GM18517 (cell line): ENCODE measurements around the gene DDX47.
"Not testable (repeated sequence)": the region's sequence is repeated elsewhere in the genome, so short reads cannot be mapped to it uniquely, and the experiment has no call there.

Experiments used
- ATAC-seq: cut with Tn5 transposase; IDR thresholded peaks from one replicate; pipeline ENCODE4 v1.9.1; 2021; ENCODE audit warnings: mild to moderate bottlenecking, moderate library complexity; ENCODE audit not compliant: unreplicated experiment

Gene DDX47

DNA sequence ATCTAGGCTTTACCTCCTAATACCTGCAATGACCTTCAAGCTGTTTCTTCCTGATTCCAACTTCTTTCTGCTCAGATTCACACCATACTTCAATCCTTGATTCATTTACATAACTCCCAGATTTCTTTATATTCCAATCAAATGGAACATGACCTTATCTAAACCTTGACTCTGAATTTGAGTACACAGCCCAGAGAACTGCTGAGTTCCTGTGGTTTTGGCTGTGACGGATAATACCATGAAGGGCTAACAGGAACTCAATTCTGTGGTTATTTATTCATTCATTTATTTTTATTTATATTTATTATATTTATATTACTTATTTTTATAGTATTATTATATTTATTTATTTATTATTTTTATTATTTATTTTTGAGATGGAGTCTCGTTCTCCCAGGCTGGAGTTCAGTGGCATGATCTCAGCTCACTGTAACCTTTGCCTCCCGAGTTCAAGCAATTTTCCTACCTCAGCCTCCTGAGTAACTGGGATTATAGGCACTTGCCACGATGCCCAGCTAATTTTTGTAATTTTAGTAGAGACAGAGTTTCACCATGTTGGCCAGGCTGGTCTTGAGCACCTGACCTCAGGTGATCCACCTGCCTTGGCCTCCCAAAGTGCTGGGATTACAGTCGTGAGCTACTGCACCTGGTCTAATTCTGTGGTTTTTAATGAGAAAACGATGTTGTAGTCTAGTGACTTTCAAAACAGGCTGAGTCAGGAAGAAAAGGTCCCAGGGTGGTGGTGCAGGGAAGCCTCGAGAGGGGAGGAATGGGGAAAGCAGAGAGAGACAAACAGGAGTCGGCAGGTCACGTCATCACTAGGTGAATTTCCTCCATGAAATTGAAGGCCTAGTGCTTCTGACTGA is 16.0 kb upstream of the DDX47 start:
- ATAC-seq, result no peak

- ATAC-seq, result no peak
Measured at GRCh38 chr12:12797794-12798152, 15.4 kb upstream of the DDX47 start.

GRCh38 chr12:12798480-12798879 is 14.7 kb upstream of the DDX47 start:
- no peak for ATAC-seq

- ATAC-seq, result no peak
Measured at GRCh38 chr12:12799163-12799920, 13.8 kb upstream of the DDX47 start.

- ATAC-seq, result no peak
Measured at GRCh38 chr12:12800406-12801180, 12.6 kb upstream of the DDX47 start.

DNA sequence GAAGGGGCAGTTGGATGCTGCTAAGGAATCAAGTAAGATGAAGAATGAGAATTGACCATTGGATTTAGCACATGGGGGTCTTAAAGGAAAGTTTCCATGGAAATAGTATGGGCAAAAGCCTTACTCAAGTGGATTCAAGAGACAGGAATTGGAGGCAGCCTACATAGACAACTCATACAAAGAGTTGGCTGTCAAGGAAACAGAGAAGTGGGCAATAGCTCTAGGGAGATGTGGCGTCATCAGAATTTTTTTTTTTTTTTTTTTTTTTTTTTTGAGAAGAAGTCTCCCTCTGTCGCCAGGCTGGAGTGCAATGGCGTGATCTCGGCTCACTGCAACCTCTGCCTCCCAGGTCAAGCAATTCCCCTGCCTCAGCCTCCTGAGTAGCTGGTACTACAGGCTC is 11.5 kb upstream of the DDX47 start:
- ATAC-seq, result not testable (repeated sequence)

DNA sequence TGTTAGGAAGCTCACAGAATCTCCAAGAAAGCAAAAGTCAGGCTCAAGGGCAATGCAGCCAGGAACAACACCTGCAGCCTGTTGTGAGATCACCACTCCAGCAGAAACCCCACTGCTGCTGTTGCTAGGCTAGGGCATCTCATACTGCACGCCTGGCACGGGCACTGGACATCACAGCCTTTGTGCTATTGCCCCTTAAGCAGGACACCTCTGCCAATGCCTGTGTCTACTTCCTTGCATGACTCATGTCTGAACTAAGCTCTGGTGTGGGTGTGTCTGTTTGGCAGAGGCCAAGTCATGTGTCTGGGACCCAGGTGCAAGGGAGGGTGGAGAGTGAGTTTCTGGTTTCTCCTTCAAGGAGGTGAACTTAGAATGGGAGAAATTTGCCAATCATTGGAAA is 10.0 kb upstream of the DDX47 start:
- peak; percentile 86 for ATAC-seq

DNA sequence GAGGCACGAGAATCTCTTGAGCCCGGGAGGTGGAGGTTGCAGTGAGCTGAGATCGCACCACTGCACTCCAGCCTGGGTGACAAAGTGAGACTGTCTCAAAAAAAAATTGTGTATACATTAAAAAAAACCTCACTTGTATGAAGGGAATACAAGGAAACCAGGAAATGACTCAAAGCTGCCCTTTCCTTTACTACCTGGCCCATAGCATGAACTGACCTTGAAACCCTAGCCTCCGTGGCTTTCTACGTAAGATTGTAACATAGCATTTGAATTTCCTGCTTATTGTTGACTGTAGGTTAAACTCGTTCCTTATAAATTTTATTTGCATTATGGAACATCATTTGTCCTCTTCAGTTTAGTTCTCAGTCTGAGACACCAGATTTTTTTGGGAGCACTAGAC is 9.1 kb upstream of the DDX47 start:
- ATAC-seq, result no peak

GRCh38 chr12:12804432-12804886 is 8.7 kb upstream of the DDX47 start:
- ATAC-seq, result no peak

DNA sequence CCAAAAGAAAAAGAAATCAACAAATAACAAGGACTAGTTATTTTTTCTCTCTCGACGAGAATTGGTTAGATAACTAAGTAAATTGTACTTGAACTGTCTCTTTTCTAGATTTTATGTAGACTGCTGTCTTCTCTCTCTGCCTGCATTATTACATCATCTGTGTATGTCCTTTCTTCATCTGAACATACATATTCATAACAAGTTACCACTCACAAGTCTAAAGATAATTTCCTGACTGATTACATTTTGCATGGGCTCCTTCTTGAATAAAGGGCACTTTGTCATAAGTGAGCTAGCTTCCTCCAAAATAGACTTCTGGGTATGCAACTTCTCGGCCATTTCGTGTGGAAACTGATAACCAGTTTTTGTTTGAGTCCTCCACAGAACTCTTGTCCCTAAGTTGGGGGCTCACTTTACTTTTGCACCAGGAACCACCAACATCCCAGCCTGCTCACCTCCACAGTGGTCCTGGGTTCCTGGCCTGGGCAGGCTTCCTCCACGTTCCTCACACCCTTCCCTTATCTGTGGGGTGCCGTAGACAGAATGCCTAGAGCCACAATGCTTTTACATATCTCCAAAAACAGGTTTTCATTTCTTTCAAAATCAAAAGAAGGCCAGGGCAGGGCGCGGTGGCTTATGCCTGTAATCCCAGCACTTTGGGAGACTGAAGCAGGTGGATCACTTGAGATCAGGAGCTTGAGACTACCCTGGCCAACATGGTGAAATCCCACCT is 6.2 kb upstream of the DDX47 start:
- no peak for ATAC-seq

GRCh38 chr12:12807517-12807903 is 5.6 kb upstream of the DDX47 start:
- ATAC-seq, result not testable (repeated sequence)

DNA sequence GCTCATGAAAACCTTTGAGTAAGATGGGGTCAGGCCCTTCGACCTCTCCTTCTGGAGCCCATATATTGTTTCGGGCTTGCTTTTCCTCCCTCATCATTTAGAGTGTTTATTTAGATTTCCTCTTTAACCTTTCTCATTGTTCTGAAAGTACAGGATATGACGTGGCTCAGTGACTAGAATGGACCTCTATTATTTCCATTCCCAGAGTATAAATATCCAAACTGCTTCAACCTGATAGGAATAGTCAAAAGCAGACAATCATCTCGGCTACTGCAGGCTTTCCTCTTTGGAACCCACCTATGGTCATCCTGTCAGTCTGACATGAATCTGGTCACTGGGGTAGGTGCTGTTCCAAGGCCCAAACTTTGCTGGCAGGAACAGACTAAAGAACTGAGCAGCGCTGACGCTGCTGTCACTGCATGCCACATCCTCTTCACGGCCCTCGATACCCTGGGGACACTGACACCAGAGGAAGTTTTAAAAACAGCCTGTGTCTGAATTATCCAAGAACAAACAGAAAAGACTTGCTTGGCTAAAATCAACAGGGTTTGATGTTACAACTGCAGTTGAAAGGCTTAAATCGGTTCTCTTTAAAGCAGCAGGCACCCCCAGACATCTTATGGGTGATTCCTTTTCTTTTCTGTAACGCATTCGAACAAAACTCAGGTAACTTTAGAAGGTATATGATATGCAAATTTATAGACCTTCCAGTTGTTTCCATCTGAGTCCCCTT is 5.0 kb upstream of the DDX47 start:
- ATAC-seq, result peak; percentile 67

DNA sequence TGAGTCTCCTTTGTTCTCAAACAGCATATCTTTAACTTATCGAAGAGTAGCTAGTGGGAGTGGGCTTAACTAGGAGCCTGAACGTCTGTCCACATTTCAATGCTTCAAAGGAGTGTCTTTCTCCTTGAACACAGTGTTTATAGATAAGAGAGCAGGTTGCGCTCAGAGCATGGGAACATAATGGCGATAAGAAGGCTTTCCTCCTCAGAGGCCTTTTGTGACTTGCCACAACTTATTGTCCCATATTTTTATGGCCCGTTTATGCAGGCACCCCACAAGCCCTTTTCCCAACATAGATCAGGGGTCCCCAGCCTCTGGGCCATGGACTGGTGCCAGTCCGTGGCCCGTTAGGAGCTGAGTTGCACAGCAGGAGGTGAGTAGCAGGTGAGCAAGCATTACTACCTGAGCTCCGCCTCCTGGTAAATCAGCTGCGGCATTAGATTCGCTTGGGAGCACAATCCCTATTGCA is 2.6 kb upstream of the DDX47 start:
- ATAC-seq, result no peak

DNA sequence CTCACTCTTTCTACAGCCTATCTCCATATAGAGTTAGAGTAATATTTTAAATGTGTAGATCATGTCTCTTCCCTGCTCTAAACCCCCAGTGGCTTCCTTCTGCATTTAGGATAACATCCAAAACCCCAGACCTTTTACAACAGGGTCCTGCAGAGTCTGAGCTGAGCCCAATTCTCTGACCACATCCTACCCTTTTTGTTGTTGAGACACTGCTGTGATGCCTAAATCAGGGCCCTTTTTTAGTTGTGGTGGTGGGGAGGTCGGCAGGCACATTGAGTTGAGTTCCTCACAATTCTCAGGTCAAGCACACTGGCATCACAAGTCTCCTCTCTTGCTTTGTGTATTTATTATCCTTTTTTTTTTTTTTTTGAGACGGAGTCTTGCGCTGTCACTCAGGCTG is 1.8 kb upstream of the DDX47 start:
- ATAC-seq, result no peak

GRCh38 chr12:12812174-12812573 is 972 bp upstream of the DDX47 start:
- no peak for ATAC-seq

- no peak for ATAC-seq
Measured at GRCh38 chr12:12812618-12813119, 477 bp upstream of the DDX47 start.

DNA sequence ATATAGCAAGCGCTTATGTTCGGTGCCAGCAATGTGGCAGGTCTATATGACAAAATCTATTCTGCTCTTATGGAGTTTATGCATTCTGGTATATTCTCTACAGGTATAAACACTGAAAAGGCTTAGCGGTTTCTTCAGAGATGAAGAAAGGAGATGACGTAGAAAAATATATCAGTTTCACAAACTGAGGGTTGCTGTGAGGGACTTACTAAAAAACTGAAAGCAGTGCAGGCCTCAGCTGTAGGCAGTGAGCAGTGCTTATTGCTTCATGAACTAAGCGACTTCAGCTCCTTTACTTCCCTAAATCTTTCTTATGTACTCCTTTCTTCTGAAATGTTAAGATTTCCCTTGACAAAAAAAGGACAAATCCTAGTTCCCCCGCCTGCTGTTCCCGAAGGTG is 4.5 kb downstream of the DDX47 start:
- no peak for ATAC-seq

GRCh38 chr12:12818701-12819100 is 5.6 kb downstream of the DDX47 start:
- no peak for ATAC-seq

- no peak for ATAC-seq
Measured at GRCh38 chr12:12819221-12819620, 6.1 kb downstream of the DDX47 start.
